AG04450 (cell line): Measurements from ENCODE around the gene WDFY1. TPM values are rescaled to one million over a fixed set of nuclear protein-coding genes. Genes with fewer than 3 reads are reported as not detected.

Experiments used
- CTCF ChIA-PET: fragments of 300-600, 350-600 bp; formaldehyde crosslinking; extraction: SDS; loops from one replicate; lab custom pipeline; 2022; ENCODE audit warnings: antibody characterized with exemption, inconsistent platforms; lab: Charles Lee
- POLR2A ChIA-PET: fragments of 350-600 bp; formaldehyde crosslinking; extraction: SDS; loops from one replicate; lab custom pipeline; 2021; ENCODE audit warnings: antibody characterized with exemption, inconsistent platforms; lab: Yijun Ruan, JAX
- DNase-seq: peaks from one replicate; pipeline ENCODE4 v3.0.0-alpha.2; 2011; ENCODE audit warnings: low read depth, low spot score
- H3K27ac ChIP-seq: one replicate; pipeline ENCODE4 v1.5.1; 2012; ENCODE audit warnings: low read depth, low read length, control low read depth
- H3K27me3 ChIP-seq: one replicate; pipeline ENCODE4 v1.6.0; 2012; ENCODE audit warnings: low read length; ENCODE audit not compliant: control insufficient read depth, insufficient read depth
- H3K4me3 ChIP-seq: 2 replicates; pipeline ENCODE4 v1.5.1; 2011; ENCODE audit warnings: mild to moderate bottlenecking, low read depth, low read length, control low read depth
- H3K9me3 ChIP-seq: 2 replicates; pipeline ENCODE4 v1.5.1; 2012; ENCODE audit warnings: low read length; ENCODE audit not compliant: control insufficient read depth, insufficient read depth
- CTCF ChIP-seq: IDR thresholded peaks from 2 replicates; pipeline ENCODE4 v1.5.1; 2011; ENCODE audit warnings: low read depth, low read length, control low read depth, inconsistent platforms
- polyA plus RNA-seq: library from polyadenylated mRNA; depleted of rRNA; stranded (reverse); fragments of >200 nt; gene quantifications from 2 replicates; pipeline ENCODE4 v1.2.3, GENCODE V29; 2011

Gene WDFY1
- polyA plus RNA-seq, 1 experiment, result 74.8 TPM

- no peaks in the 10 kb centered on the region for H3K9me3 ChIP-seq
- H3K27me3 ChIP-seq, result no peaks in the 10 kb centered on the region
- POLR2A ChIA-PET, result no interaction called here
- H3K4me3 ChIP-seq, result no peak overlapping the region
- CTCF ChIA-PET, result interaction anchor here (0.6 kb wide), 1 partner anchor 192 kb away, joined by 3 read pairs; no protein-coding TSS in a partner anchor
- no peak overlapping the region for H3K27ac ChIP-seq
- no peak for DNase-seq
- no peak for TF ChIP-seq CTCF
Measured at GRCh38 chr2:223868005-223868404, 77.1 kb downstream of the WDFY1 start.

GRCh38 chr2:223865907-223866508 is 79.1 kb downstream of the WDFY1 start:
- Histone ChIP-seq H3K27me3 (no peaks in the 10 kb centered on the region), H3K27ac (no peak overlapping the region), H3K4me3 (no peak overlapping the region), H3K9me3 (no peaks in the 10 kb centered on the region)
- ChIA-PET POLR2A (no interaction called here), CTCF (no interaction called here)
- TF ChIP-seq CTCF, result no peak
- DNase-seq, result no peak

- no peak overlapping the region for H3K4me3 ChIP-seq
- CTCF ChIA-PET, result no interaction called here
Measured at GRCh38 chr2:223865124-223865523, 80.0 kb downstream of the WDFY1 start.

GRCh38 chr2:223863491-223863890 is 81.6 kb downstream of the WDFY1 start:
- Histone ChIP-seq H3K4me3 (no peak overlapping the region), H3K9me3 (no peaks in the 10 kb centered on the region), H3K27me3 (no peaks in the 10 kb centered on the region), H3K27ac (no peak overlapping the region)
- TF ChIP-seq CTCF, result no peak
- ChIA-PET POLR2A (no interaction called here), CTCF (no interaction called here)
- DNase-seq, result no peak

More at GRCh38 chr2:223865124-223865523, 80.0 kb downstream of the WDFY1 start:
- TF ChIP-seq CTCF, result no peak
- POLR2A ChIA-PET, result no interaction called here
- H3K27ac ChIP-seq, result no peak overlapping the region
- H3K27me3 ChIP-seq, result no peaks in the 10 kb centered on the region
- no peaks in the 10 kb centered on the region for H3K9me3 ChIP-seq
- DNase-seq, result no peak
